ENCODE results near the gene EIF4A2. TPM values are rescaled to one million over a fixed set of nuclear protein-coding genes. Genes with fewer than 3 reads are reported as not detected.
A peak's percentile ranks its signal among the peaks of the same experiment; 100 is the strongest.

The EIF4A2 gene
- total and polyA plus RNA-seq, 2 of the 13 experiments (the other 11 are each of a cell fraction or from before 2014, with no cell fraction given), result 480 to 596 TPM

- peak; percentile 87; the same call in 1 of the 2 replicates for TF ChIP-seq ETS1 (CRISPR knock-in tag; IDR thresholded peaks at IDR 0.05)
- no peak for TF ChIP-seq NBN (conservative IDR thresholded peaks at IDR 0.05)
- TF ChIP-seq NFAT5 (CRISPR knock-in tag; IDR thresholded peaks at IDR 0.05), result peak; percentile 36; the same call in 1 of the 2 replicates
- peak; percentile 44 for TF ChIP-seq SP5 (CRISPR knock-in tag; IDR thresholded peaks at IDR 0.05; ENCODE audit: borderline replicate concordance, low read depth)
- TF ChIP-seq DDIT3 (CRISPR knock-in tag; IDR thresholded peaks at IDR 0.05), result 0 out of 2 replicates have a peak, but pooled peaks have one; percentile 44
- TF ChIP-seq ZNF770 (CRISPR knock-in tag; IDR thresholded peaks at IDR 0.05), result peak; percentile 57
- TF ChIP-seq HNF1A (IDR thresholded peaks at IDR 0.05; ENCODE audit: low read depth), result 0 out of 2 replicates have a peak, but pooled peaks have one; percentile 13
- no peak for TF ChIP-seq HNF1A (CRISPR knock-in tag; IDR thresholded peaks at IDR 0.05; ENCODE audit: borderline replicate concordance)
- TF ChIP-seq ATF7-NPFF (CRISPR knock-in tag; IDR thresholded peaks at IDR 0.05; ENCODE audit: low read depth), result peak; percentile 16; the same call in 1 of the 2 replicates
- peak; percentile 68; the same call in 1 of the 2 replicates for TF ChIP-seq PHF21A (CRISPR knock-in tag; IDR thresholded peaks at IDR 0.05)
- TF ChIP-seq HDAC1 (CRISPR knock-in tag; IDR thresholded peaks at IDR 0.05), result peak; percentile 39; the same call in 1 of the 2 replicates
- TF ChIP-seq ZBTB42 (CRISPR knock-in tag; IDR thresholded peaks at IDR 0.05), result 0 out of 2 replicates have a peak, but pooled peaks have one; percentile 45
- 0 out of 2 replicates have a peak, but pooled peaks have one; percentile 62 for TF ChIP-seq HOXA9 (CRISPR knock-in tag; IDR thresholded peaks at IDR 0.05; ENCODE audit: borderline replicate concordance)
- TF ChIP-seq ELF3 (CRISPR knock-in tag; IDR thresholded peaks at IDR 0.05), result peak; percentile 71
- TF ChIP-seq RBM22 (optimal IDR thresholded peaks at IDR 0.05; ENCODE audit: low read length), result peak; percentile 83
These were observed at the start of gene EIF4A2 (continued) for GRCh38 chr3:186783058-186783730.
